MCF 10A (cell line): ENCODE data around the gene PDGFD. TPM values are rescaled to one million over a fixed set of nuclear protein-coding genes. Genes with fewer than 3 reads are reported as not detected.

Experiments
- BruUV-seq: library from RNA; stranded (reverse); fragments of 400-500 nt; replicated peaks from 2 replicates; lab custom pipeline; 2021; lab: Mats Ljungman, UMichigan
- CTCF ChIA-PET: fragments of 300-600 bp; sonication (Branson Sonifier 250); formaldehyde crosslinking; extraction: SDS; loops from one replicate; lab custom pipeline; 2021; ENCODE audit warnings: antibody characterized with exemption, inconsistent platforms; lab: Yijun Ruan, JAX
- POLR2A ChIA-PET: fragments of 300-600, 350-650 bp; sonication (Branson Sonifier 250); formaldehyde crosslinking; extraction: SDS; loops from one replicate; lab custom pipeline; 2020; ENCODE audit warnings: antibody characterized with exemption, inconsistent platforms; lab: Yijun Ruan, JAX
- DNase-seq: peaks from one replicate; pipeline ENCODE4 v3.0.0-alpha.2; 2018; ENCODE audit not compliant: unreplicated experiment
- H3K27ac Mint-ChIP-seq: one replicate; pipeline ENCODE4 v1.8.0; 2022; ENCODE audit warnings: mild to moderate bottlenecking, low read depth, mixed read lengths; ENCODE audit not compliant: unreplicated experiment
- H3K27me3 Mint-ChIP-seq: one replicate; pipeline ENCODE4 v1.8.0; 2022; ENCODE audit warnings: mixed read lengths; ENCODE audit not compliant: insufficient read depth, unreplicated experiment
- H3K36me3 Mint-ChIP-seq: one replicate; pipeline ENCODE4 v1.8.0; 2022; ENCODE audit warnings: mild to moderate bottlenecking, moderate library complexity, mixed read lengths; ENCODE audit not compliant: insufficient read depth, unreplicated experiment
- H3K4me1 Mint-ChIP-seq: one replicate; pipeline ENCODE4 v1.8.0; 2022; ENCODE audit warnings: mixed read lengths; ENCODE audit not compliant: insufficient read depth, unreplicated experiment
- H3K4me3 Mint-ChIP-seq: one replicate; pipeline ENCODE4 v1.8.0; 2022; ENCODE audit warnings: mild to moderate bottlenecking, moderate library complexity, mixed read lengths; ENCODE audit not compliant: unreplicated experiment
- H3K9me3 Mint-ChIP-seq: one replicate; pipeline ENCODE4 v1.8.0; 2022; ENCODE audit warnings: mixed read lengths; ENCODE audit not compliant: unreplicated experiment
- CTCF ChIP-seq: fragments of 200-600 bp; IDR thresholded peaks from one replicate; pipeline ENCODE4 v1.8.0; 2022; ENCODE audit warnings: antibody characterized with exemption, mild to moderate bottlenecking; ENCODE audit not compliant: unreplicated experiment
- intact Hi-C: fragments of 100-400 bp; cut with micrococcal nuclease; formaldehyde crosslinking; loops from 2 replicates; pipeline ENCODE4 v1.14.1; 2022
- total RNA-seq: library from RNA; stranded (reverse); gene quantifications from 2 replicates; pipeline ENCODE4 v1.2.3, GENCODE V29; 2022

Gene PDGFD
- total RNA-seq, 1 experiment from 2014 or later, result 0.61 TPM

GRCh38 chr11:103871923-103872551, 291.9 kb downstream of the PDGFD start:
- no peaks in the 10 kb centered on the region for H3K36me3 Mint-ChIP-seq
- no peak overlapping the region for H3K27ac Mint-ChIP-seq
- no peak for DNase-seq
- ChIA-PET CTCF (no interaction called here), POLR2A (interaction anchor here (0.5 kb wide), 1 partner anchor 16 kb away, joined by 3 read pairs; no protein-coding TSS in a partner anchor)
- H3K27me3 Mint-ChIP-seq, result no peaks in the 10 kb centered on the region
- H3K4me1 Mint-ChIP-seq, result peaks cover 10% of the 10 kb centered on the region
- intact Hi-C loops, result no loop called here
- BruUV-seq, result no TSS peak
- TF ChIP-seq CTCF, result no peak
- no peak overlapping the region for H3K4me3 Mint-ChIP-seq
- H3K9me3 Mint-ChIP-seq, result no peaks in the 10 kb centered on the region

DNA sequence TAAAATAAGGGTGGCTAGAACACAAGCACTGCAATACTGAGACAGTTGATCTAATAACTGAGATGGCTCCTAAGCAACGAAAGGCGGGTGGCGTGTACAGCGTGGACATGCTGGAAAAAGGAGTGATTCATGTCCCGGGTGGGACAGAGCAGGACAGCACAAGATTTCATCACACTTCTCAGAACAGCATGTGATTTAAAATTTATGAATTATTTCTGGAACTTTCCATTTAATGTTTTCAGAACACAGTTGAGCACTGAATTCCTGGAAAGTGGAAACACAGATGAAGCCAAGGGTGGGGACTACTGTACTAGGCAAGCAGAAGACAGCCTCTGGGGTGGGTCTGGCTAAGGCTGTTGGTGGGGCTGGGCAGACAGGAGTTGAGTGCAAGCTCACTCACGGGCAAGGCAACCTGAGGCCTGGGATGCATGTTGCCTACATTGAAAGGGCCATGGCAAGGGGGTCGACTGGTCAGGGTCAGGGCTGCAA, 293.1 kb downstream of the PDGFD start:
- H3K27ac Mint-ChIP-seq, result peak overlapping the region; percentile 57
- intact Hi-C loops, result no loop called here
- H3K36me3 Mint-ChIP-seq, result no peaks in the 10 kb centered on the region
- ChIA-PET CTCF (no interaction called here), POLR2A (no interaction called here)
- H3K4me3 Mint-ChIP-seq, result no peak overlapping the region
- BruUV-seq, result no TSS peak
- TF ChIP-seq CTCF, result no peak
- H3K27me3 Mint-ChIP-seq, result no peaks in the 10 kb centered on the region
- H3K9me3 Mint-ChIP-seq, result no peaks in the 10 kb centered on the region
- peaks cover 10% of the 10 kb centered on the region for H3K4me1 Mint-ChIP-seq
- no peak for DNase-seq

GRCh38 chr11:103867481-103867880, 296.5 kb downstream of the PDGFD start:
- H3K36me3 Mint-ChIP-seq, result no peaks in the 10 kb centered on the region
- H3K4me3 Mint-ChIP-seq, result no peak overlapping the region
- no TSS peak for BruUV-seq
- H3K9me3 Mint-ChIP-seq, result peaks cover 8% of the 10 kb centered on the region
- no peak for DNase-seq
- no peak overlapping the region for H3K27ac Mint-ChIP-seq
- ChIA-PET CTCF (interaction anchor here (1.2 kb wide), 1 partner anchor 82 kb away, joined by 3 read pairs; no protein-coding TSS in a partner anchor), POLR2A (interaction anchor here (0.6 kb wide), 1 partner anchor 11 kb away, joined by 3 read pairs; no protein-coding TSS in a partner anchor)
- intact Hi-C loops, result no loop called here
- peaks cover 18% of the 10 kb centered on the region for H3K4me1 Mint-ChIP-seq
- H3K27me3 Mint-ChIP-seq, result no peaks in the 10 kb centered on the region
- no peak for TF ChIP-seq CTCF

- peaks cover 8% of the 10 kb centered on the region for H3K4me1 Mint-ChIP-seq
- TF ChIP-seq CTCF, result no peak
- DNase-seq, result peak; percentile 31
- H3K27ac Mint-ChIP-seq, result no peak overlapping the region
- no peaks in the 10 kb centered on the region for H3K27me3 Mint-ChIP-seq
- peaks cover 8% of the 10 kb centered on the region for H3K9me3 Mint-ChIP-seq
- H3K4me3 Mint-ChIP-seq, result no peak overlapping the region
- BruUV-seq, result no TSS peak
- ChIA-PET POLR2A (no interaction called here), CTCF (no interaction called here)
- intact Hi-C loops, result no loop called here
- H3K36me3 Mint-ChIP-seq, result no peaks in the 10 kb centered on the region
Measured at GRCh38 chr11:103863497-103863896, 300.4 kb downstream of the PDGFD start.
